SKM-1 treated with dmso at 0.1 percent for 144 hours (cell line): ENCODE data around the gene IL32.

Source experiments
- DNase-seq: peaks from one replicate; lab custom pipeline; 2025; ENCODE audit not compliant: unreplicated experiment; lab: John Stamatoyannopoulos, UW

Gene IL32

DNA sequence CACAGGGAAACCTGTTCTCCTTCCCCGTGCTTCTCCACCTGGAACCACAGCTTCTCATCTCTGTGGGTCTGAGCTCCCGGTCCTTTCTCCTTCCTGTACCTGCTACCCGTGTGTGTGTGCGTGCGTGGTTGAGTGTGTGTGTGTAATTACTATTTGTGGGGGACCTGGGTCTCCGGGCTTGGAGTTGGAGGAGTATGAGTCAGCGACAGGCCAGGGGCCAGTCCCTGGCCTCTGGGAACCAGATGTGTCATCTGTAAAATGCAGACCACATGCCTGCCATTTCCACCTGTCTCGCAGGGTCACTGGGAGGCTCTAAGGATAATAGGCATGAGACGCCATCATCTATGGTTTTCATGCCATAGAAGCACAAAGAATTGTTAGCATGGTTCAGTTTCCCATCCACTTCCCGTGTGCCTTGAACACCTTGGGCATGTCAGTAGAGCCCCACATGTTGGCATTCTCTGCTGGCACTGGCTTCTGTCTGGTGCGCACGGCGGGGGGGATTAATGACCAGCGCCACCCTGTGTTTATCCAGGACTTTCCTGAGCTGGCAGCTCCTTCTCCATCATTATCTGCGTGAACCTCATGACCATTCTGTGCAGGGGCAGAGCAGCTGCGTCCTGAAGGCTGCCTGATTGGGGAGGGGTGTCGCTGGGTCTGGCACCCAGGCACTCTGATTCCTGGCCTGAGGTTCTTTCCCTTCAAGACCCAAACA lies 48.5 kb downstream of the IL32 start:
- DNase-seq = no peak

DNA sequence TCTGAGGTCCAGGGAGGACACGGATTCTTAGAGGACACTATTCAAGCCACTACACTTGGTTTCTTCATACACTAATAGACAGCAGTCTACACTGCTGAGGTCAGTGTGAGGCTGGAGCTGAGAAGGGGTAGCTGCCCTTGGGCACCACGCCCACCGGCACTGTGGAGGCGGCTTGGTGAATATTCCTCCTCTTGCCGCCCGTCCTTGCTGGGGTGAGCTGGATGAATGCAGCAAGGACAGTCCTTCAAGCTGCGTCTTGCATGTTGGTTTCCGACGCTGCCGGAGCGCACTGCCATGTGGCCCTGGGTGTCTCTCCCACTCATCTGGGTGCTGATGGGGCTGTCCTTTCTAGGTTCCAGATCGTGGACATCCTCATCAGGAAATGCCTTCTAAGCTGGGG lies 49.6 kb downstream of the IL32 start:
- no peak for DNase-seq

DNA sequence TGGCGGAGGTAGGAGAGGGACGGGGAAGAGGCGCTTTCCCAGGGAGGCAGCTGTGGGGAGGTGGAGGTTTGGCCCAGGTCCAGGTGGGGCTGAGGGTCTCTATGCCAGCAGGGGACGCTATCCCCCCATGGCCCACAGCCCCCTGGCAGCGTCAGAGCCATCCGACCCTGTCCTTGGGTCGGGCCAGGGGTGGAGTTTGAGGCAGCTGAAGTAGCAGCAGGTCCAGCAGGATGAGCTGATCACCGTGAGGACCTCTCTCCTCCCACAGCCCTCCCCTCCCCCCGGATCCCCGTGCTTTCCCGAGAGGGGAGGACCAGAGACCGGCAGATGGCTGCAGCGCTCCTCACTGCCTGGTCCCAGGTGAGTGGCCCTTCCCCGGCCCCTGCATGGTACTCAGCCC lies 50.1 kb downstream of the IL32 start:
- no peak for DNase-seq

DNA sequence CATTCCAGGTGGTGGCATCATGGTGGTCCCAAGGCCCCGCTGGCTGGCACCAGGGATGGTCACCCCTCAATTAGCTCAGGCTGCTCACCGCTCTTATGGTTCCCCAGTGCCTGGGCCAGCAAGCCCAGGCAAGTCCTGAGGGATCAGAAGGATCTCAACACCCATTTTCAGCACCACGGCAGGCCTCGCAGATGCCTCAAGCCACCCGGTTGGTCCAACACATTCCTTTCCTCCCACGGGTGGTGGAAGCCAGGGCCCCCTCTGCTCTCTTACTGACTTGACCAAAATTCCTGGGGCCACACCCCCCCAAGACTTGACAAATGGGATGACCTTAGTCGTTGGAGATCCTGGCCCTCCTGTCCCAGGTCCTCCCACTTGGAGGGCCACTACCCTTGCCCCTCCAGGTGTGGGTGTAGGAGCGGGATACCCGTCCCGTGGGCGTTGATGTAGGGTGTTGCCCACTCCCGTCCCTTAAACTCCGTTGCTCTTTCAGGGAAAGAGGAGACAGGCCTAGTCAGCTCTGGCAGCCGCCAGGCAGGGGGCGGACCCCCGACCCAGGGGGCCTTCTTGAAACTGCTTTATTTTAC lies 52.9 kb downstream of the IL32 start:
- DNase-seq = no peak

DNA sequence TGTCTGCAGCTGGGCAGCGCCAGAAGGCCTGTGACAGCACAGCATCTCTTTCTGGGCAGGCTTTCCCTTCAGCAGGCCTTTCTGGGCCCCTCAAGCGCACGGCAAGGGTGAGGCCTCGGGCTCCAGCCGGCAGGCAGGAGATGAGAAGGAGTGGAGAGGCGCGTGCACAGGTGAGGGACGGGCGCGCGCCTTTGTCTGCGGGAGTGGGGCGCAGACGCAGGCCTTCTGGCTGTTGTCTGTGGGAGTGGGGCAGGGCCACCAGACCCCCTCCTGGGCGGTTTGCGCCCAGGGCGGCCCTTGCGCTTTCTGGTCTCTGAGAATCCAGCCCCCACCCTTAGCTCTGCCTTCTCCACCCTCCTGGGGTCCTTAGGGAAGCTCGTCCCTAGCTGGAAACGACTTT lies 53.4 kb downstream of the IL32 start:
- DNase-seq = no peak
